Endothelial cell of umbilical vein (primary cell): ENCODE measurements around the gene BLOC1S3. TPM values are rescaled to one million over a fixed set of nuclear protein-coding genes. Genes with fewer than 3 reads are reported as not detected.
A peak's percentile ranks its signal among the peaks of the same experiment; 100 is the strongest.

ENCODE experiments used
- Bru-seq: library from RNA; stranded (reverse); fragments of 400-500 nt; gene quantifications from one replicate; lab custom pipeline; 2021; lab: Mats Ljungman, UMichigan
- BruChase-seq, 2 experiments: library from RNA; stranded (reverse); fragments of 400-500 nt; gene quantifications; one replicate each; lab custom pipeline; 2021; lab: Mats Ljungman, UMichigan
- BruUV-seq: library from RNA; stranded (reverse); fragments of 400-500 nt; replicated peaks from 2 replicates; lab custom pipeline; 2021; lab: Mats Ljungman, UMichigan
- CTCF ChIA-PET: fragments of 300-600, 350-600 bp; sonication (Branson Sonifier 250); formaldehyde crosslinking; loops from one replicate; lab custom pipeline; 2021; ENCODE audit warnings: antibody characterized with exemption, inconsistent platforms; lab: Charles Lee
- POLR2A ChIA-PET: fragments of 300-600, 350-600 bp; sonication (Branson Sonifier 250); formaldehyde crosslinking; loops from one replicate; lab custom pipeline; 2021; ENCODE audit warnings: antibody characterized with exemption, inconsistent platforms; lab: Charles Lee
- DNase-seq: peaks from one replicate; pipeline ENCODE4 v3.0.0-alpha.2; 2011; ENCODE audit warnings: low read depth, low spot score
- FAIRE-seq: peaks from 2 replicates; lab custom pipeline; 2011; peaks lifted over from hg19 to GRCh38; lab: Jason Lieb, UNC
- H2AFZ ChIP-seq: 2 replicates; pipeline ENCODE4 v1.6.0; 2012; ENCODE audit warnings: low read depth, low read length, control low read depth, inconsistent platforms
- H3K27ac ChIP-seq: 2 replicates; pipeline ENCODE4 v1.5.1; 2011; ENCODE audit warnings: low read depth, mild to moderate bottlenecking, control low read depth, low read length, moderate library complexity; ENCODE audit not compliant: insufficient read depth
- H3K27me3 ChIP-seq, 2 experiments: 2 replicates each; pipeline versions ENCODE4 v1.6.0 to v1.6.1; 2011; ENCODE audit warnings: low read length in 2 of 2, mixed read lengths in 1 of 2; ENCODE audit not compliant: control insufficient read depth in 2 of 2, insufficient read depth in 2 of 2
- H3K36me3 ChIP-seq, 2 experiments: 2 replicates in 1 of 2; 3 replicates in 1 of 2; pipeline ENCODE4 v1.5.1; 2011; ENCODE audit warnings: low read length in 2 of 2, mild to moderate bottlenecking in 1 of 2, moderate library complexity in 1 of 2; ENCODE audit not compliant: control insufficient read depth in 2 of 2, insufficient read depth in 2 of 2; ENCODE audit errors: extremely low read depth in 1 of 2
- H3K4me1 ChIP-seq: 3 replicates; pipeline ENCODE4 v1.5.1; 2011; ENCODE audit warnings: mild to moderate bottlenecking, low read length; ENCODE audit not compliant: control insufficient read depth, insufficient read depth; ENCODE audit errors: extremely low read depth
- H3K4me2 ChIP-seq: 2 replicates; pipeline ENCODE4 v1.6.1; 2011; ENCODE audit warnings: low read length, control low read depth, mixed read lengths; ENCODE audit not compliant: insufficient read depth
- H3K4me3 ChIP-seq, 3 experiments: fragments of 200-600 bp in 1 of 3; sonication (generic), shearing (Covaris generic) in 1 of 3; replicated peaks in 1 of 3; 2 replicates each; pipeline ENCODE4 v1.5.1; 2011 to 2016; ENCODE audit warnings: control low read depth in 3 of 3, low read length in 3 of 3, mild to moderate bottlenecking in 2 of 3, inconsistent platforms in 1 of 3, low read depth in 1 of 3, moderate library complexity in 1 of 3; ENCODE audit not compliant: insufficient read depth in 1 of 3
- H3K79me2 ChIP-seq: 2 replicates; pipeline ENCODE4 v1.6.0; 2012; ENCODE audit warnings: low read length, inconsistent platforms; ENCODE audit not compliant: control insufficient read depth, insufficient read depth
- H3K9ac ChIP-seq: replicated peaks from 2 replicates; pipeline ENCODE3; 2011; ENCODE audit warnings: low read length, control low read depth; ENCODE audit not compliant: insufficient read depth; ENCODE audit errors: extremely low read depth
- H3K9me1 ChIP-seq: replicated peaks from 3 replicates; pipeline ENCODE4 v1.6.0; 2011; ENCODE audit warnings: mild to moderate bottlenecking, low read length; ENCODE audit not compliant: control insufficient read depth, insufficient read depth; ENCODE audit errors: extremely low read depth
- H3K9me3 ChIP-seq: replicated peaks from 2 replicates; pipeline ENCODE4 v1.5.1; 2012; ENCODE audit warnings: low read length, inconsistent platforms; ENCODE audit not compliant: control insufficient read depth, insufficient read depth
- H4K20me1 ChIP-seq: replicated peaks from 2 replicates; pipeline ENCODE3; 2011; ENCODE audit warnings: mild to moderate bottlenecking, low read length; ENCODE audit not compliant: control insufficient read depth, insufficient read depth; ENCODE audit errors: extremely low read depth
- EZH2 ChIP-seq: IDR thresholded peaks from 2 replicates; pipeline ENCODE4 v1.6.1; 2012; ENCODE audit warnings: borderline replicate concordance, low read depth, mild to moderate bottlenecking, moderate library complexity, low read length, inconsistent platforms; ENCODE audit not compliant: severe bottlenecking
- FOS ChIP-seq: IDR thresholded peaks from 2 replicates; pipeline ENCODE4 v1.6.1; 2011; ENCODE audit warnings: mild to moderate bottlenecking, low read length, moderate library complexity, borderline replicate concordance; ENCODE audit not compliant: insufficient read depth
- GATA2 ChIP-seq: IDR thresholded peaks from 2 replicates; pipeline ENCODE4 v1.7.0; 2011; ENCODE audit warnings: low read depth, mild to moderate bottlenecking, moderate library complexity, mixed read lengths, low read length; ENCODE audit not compliant: insufficient read length, insufficient read depth
- JUN ChIP-seq: IDR thresholded peaks from 2 replicates; pipeline ENCODE4 v1.6.1; 2011; ENCODE audit warnings: borderline replicate concordance, low read depth; ENCODE audit not compliant: insufficient read length, insufficient read depth
- MYC ChIP-seq: IDR thresholded peaks from one replicate; pipeline ENCODE4 v1.6.1; 2011; ENCODE audit warnings: mild to moderate bottlenecking, low read depth, low read length
- POLR2A ChIP-seq: IDR thresholded peaks from 2 replicates; pipeline ENCODE4 v1.6.1; 2012; ENCODE audit warnings: low read depth, mild to moderate bottlenecking, control low read depth, low read length
- POLR2AphosphoS5 ChIP-seq: IDR thresholded peaks from 2 replicates; pipeline ENCODE4 v1.6.1; 2012; ENCODE audit warnings: low read depth, mild to moderate bottlenecking, control low read depth, low read length, moderate library complexity; ENCODE audit not compliant: insufficient read depth
- dilution Hi-C: fragments of 300-500 bp; cut with MboI; formaldehyde crosslinking; loops from one replicate; pipeline ENCODE4 v1.15.0; 2019; ENCODE audit warnings: low sequenced_read_pairs; ENCODE audit not compliant: extremely low pct_ligation_motif_present
- intact Hi-C: fragments of 100-400 bp; cut with micrococcal nuclease; formaldehyde crosslinking; loops from one replicate; pipeline ENCODE4 v1.10.0; 2022
- long read RNA-seq: library from polyadenylated mRNA; stranded (forward); transcript quantifications from one replicate; pipeline ENCODE4 v2.0.0, GENCODE V29; 2021
- polyA minus RNA-seq, 3 experiments: library from RNA; depleted of rRNA, polyadenylated mRNA; stranded (reverse); fragments of >200 nt; gene quantifications; 1 replicate in 1 of 3; 2 replicates in 2 of 3; pipeline ENCODE4 v1.2.3, GENCODE V29; 2011
- polyA plus RNA-seq, 4 experiments: library from polyadenylated mRNA; depleted of rRNA in 3 of 4; stranded (reverse) in 3 of 4; unstranded in 1 of 4; fragments of >200 nt; gene quantifications; 2 replicates each; pipeline versions ENCODE4 v1.2.1 to v1.2.3, GENCODE V29; 2011 to 2012; ENCODE audit warnings: missing spikeins in 1 of 4
- total RNA-seq: library from RNA; stranded (reverse); gene quantifications from 2 replicates; pipeline ENCODE4 v1.2.3, GENCODE V29; 2021
- TF ChIP-seq, protein P1 (sequence below), 2 donors: IDR thresholded peaks; 1 replicate in 1 of 2; 2 replicates in 1 of 2; pipeline ENCODE4 v1.5.1; 2011; ENCODE audit warnings: low read length in 2 of 2, mild to moderate bottlenecking in 2 of 2, moderate library complexity in 2 of 2, control low read depth in 1 of 2, inconsistent platforms in 1 of 2, low read depth in 1 of 2; ENCODE audit not compliant: insufficient read depth in 1 of 2; ENCODE audit errors: extremely low read depth in 1 of 2
- TF ChIP-seq, protein P2 (sequence below): IDR thresholded peaks from 2 replicates; pipeline ENCODE4 v1.6.1; 2011; ENCODE audit not compliant: insufficient read depth, insufficient read length

Gene BLOC1S3, protein sequence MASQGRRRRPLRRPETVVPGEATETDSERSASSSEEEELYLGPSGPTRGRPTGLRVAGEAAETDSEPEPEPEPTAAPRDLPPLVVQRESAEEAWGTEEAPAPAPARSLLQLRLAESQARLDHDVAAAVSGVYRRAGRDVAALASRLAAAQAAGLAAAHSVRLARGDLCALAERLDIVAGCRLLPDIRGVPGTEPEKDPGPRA
- total RNA-seq (11.7 and 17.4 TPM in 2 replicates), polyA plus RNA-seq (13.6 and 13.8 TPM in 2 replicates), polyA minus RNA-seq (12.8 and 14.4 TPM in 2 replicates), Bru-seq, nascent RNA (percentile 67 among the genes with signal in this experiment), BruChase-seq, experiment 1, labeled RNA remaining after a 6-hour chase (percentile 79 among the genes with signal in this experiment), BruChase-seq, experiment 2, labeled RNA remaining after a 2-hour chase (percentile 89 among the genes with signal in this experiment)
- polyA plus RNA-seq (2011; cell fraction: cytosol; rRNA removed), result 5.6 and 6.2 TPM in 2 replicates
- polyA plus RNA-seq (2011; cell fraction: nucleus; rRNA removed), result 4.0 and 4.1 TPM in 2 replicates
- polyA plus RNA-seq (2012), result 7.0 and 9.0 TPM in 2 replicates
- polyA minus RNA-seq (2011; cell fraction: cytosol; rRNA and poly(A)+ RNA removed), result 5.1 TPM
- polyA minus RNA-seq (2011; cell fraction: nucleus; rRNA and poly(A)+ RNA removed), result 2.8 and 4.6 TPM in 2 replicates
- long read RNA-seq, transcript BLOC1S3-201 (2 exons, 2,601 nt), result major isoform, 8 of 16 reads
- long read RNA-seq, transcript BLOC1S3-202 (1 exons, 732 nt), result major isoform, 8 of 16 reads
- long read RNA-seq, partial matches to known transcripts, result 0 of 16 reads
- long read RNA-seq, other reads (novel, unspliced or antisense), result 0 of 16 reads

DNA sequence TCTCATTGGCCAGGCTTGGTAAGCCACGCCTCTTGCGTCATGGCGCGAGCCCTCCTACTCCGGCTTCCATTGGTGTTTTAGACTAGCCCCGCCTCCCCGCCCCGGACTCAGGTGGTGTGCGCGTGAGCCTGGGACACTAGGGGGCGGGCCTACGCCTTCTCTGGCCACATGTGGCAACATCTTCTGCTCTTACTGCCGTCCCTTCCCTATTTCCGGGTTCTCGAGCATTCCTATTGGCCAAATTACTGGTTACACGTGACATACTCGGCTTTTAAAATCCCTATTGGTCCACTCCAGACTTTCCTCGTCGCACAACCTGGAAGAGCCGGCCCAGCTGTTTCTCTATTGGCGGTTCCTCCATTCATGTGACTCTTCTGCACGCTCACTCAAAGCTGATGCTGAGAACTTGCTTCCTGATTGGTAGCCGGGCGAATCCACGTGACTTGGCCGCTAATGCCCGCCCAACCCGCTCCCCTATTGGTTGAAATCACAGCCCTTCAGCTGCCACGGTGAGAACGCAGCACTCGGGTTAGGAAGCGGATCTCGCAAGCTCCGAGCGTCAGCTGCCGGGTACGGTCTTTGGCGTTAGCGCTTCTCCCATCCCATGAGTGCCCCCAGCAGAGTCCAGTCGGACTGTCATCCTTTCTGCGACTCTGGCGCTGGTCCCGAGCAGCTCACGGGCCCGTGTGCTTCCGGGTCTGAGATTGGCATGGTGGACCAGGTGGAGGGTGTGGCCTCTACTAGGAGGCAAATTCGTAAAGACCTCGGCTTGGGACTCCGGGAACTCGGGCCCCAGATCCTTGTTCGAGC lies at the start of gene BLOC1S3:
Gene BLOC1S3, plus strand, starts transcription at position 523 of the 810 bp plus-strand sequence. CDS start 513 bp downstream, outside the sequence.
- FAIRE-seq (peak; percentile 100), DNase-seq (peak; percentile 100)
- peak within 1 kb of the TSS; percentile 68 to 91 (median 85) for H3K4me3 ChIP-seq
- H3K4me2 ChIP-seq, result peak within 1 kb of the TSS; percentile 84
- H3K9ac ChIP-seq, result peak within 1 kb of the TSS; percentile 79
- no peaks in the 10 kb centered on the region for H3K27me3 ChIP-seq
- peak within 1 kb of the TSS; percentile 80 for H3K27ac ChIP-seq
- no peaks in the 10 kb centered on the region for H3K9me1 ChIP-seq
- dilution Hi-C loops (no loop called here), intact Hi-C loops (loop anchor here (1.0 kb wide), 1 partner anchor 86 kb away; no protein-coding TSS in a partner anchor)
- no peaks in the 10 kb centered on the region for H3K36me3 ChIP-seq
- TSS peak; percentile 48 for BruUV-seq
- peaks cover 11% of the 10 kb centered on the region for H3K79me2 ChIP-seq
- peaks cover 13% of the 10 kb centered on the region for H3K4me1 ChIP-seq
- no peaks in the 10 kb centered on the region for H4K20me1 ChIP-seq
- TF ChIP-seq POLR2A, result peak; percentile 58
- TF ChIP-seq FOS, result no peak
- TF ChIP-seq, protein P1, sequence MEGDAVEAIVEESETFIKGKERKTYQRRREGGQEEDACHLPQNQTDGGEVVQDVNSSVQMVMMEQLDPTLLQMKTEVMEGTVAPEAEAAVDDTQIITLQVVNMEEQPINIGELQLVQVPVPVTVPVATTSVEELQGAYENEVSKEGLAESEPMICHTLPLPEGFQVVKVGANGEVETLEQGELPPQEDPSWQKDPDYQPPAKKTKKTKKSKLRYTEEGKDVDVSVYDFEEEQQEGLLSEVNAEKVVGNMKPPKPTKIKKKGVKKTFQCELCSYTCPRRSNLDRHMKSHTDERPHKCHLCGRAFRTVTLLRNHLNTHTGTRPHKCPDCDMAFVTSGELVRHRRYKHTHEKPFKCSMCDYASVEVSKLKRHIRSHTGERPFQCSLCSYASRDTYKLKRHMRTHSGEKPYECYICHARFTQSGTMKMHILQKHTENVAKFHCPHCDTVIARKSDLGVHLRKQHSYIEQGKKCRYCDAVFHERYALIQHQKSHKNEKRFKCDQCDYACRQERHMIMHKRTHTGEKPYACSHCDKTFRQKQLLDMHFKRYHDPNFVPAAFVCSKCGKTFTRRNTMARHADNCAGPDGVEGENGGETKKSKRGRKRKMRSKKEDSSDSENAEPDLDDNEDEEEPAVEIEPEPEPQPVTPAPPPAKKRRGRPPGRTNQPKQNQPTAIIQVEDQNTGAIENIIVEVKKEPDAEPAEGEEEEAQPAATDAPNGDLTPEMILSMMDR (IDR thresholded peaks at IDR 0.05; ENCODE audit: extremely low read depth in 1 of 2, insufficient read depth in 1 of 2, low read depth in 1 of 2, low read length in 2 of 2), result peak; percentile 22 to 53
- TF ChIP-seq, protein P2, sequence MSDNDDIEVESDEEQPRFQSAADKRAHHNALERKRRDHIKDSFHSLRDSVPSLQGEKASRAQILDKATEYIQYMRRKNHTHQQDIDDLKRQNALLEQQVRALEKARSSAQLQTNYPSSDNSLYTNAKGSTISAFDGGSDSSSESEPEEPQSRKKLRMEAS, result peak; percentile 83
- TF ChIP-seq POLR2AphosphoS5, result no peak
- TF ChIP-seq MYC, result peak; percentile 59
- TF ChIP-seq GATA2, result no peak
- TF ChIP-seq EZH2, result no peak
- no peak for TF ChIP-seq JUN
- no peaks in the 10 kb centered on the region for H3K9me3 ChIP-seq
- POLR2A ChIA-PET, result interaction anchor here (0.7 to 1.4 kb wide), 2 partner anchors 14 to 16 kb away, joined by 3 read pairs; no protein-coding TSS in a partner anchor
- CTCF ChIA-PET, result interaction anchor here (0.7 to 3.3 kb wide), 11 partner anchors 8 to 161 kb away, joined by 3 to 13 read pairs (median 7); partner anchors contain the start of genes NKPD1 and PPP1R37
- H2AFZ ChIP-seq, result peak within 1 kb of the TSS; percentile 92
